GM12878 (cell line): ENCODE data around the gene LDLRAD3. TPM values are rescaled to one million over a fixed set of nuclear protein-coding genes. Genes with fewer than 3 reads are reported as not detected.

Source experiments
- ATAC-seq: fragments of 200-7000 bp; cut with Tn5 transposase; 3 replicates; pipeline ENCODE4 v1.9.1; 2020; ENCODE audit warnings: mild to moderate bottlenecking, moderate library complexity
- BruUV-seq: library from RNA; stranded (reverse); fragments of 400-500 nt; replicated peaks from 2 replicates; lab custom pipeline; 2021; lab: Mats Ljungman, UMichigan
- CTCF ChIA-PET: fragments of 300-600 bp; sonication (Branson Sonifier 250); formaldehyde crosslinking; extraction: SDS; loops from one replicate; lab custom pipeline; 2021; ENCODE audit warnings: inconsistent platforms; lab: Yijun Ruan, JAX
- POLR2A ChIA-PET: fragments of 350-600 bp; formaldehyde crosslinking; extraction: SDS; loops from one replicate; lab custom pipeline; 2021; ENCODE audit warnings: inconsistent platforms; lab: Charles Lee
- RAD21 ChIA-PET: fragments of 300-600 bp; sonication (Branson Sonifier 250); formaldehyde crosslinking; loops from one replicate; lab custom pipeline; 2023; ENCODE audit warnings: antibody characterized with exemption; ENCODE audit not compliant: unreplicated experiment; lab: Charles Lee
- SMC1A ChIA-PET: fragments of 300-600 bp; sonication (Branson Sonifier 250); formaldehyde crosslinking; loops from one replicate; lab custom pipeline; 2023; ENCODE audit not compliant: unreplicated experiment, uncharacterized antibody; lab: Charles Lee
- DNase-seq: peaks from one replicate; pipeline ENCODE4 v3.0.0-alpha.2; 2011; ENCODE audit warnings: low read depth, low spot score
- FAIRE-seq: peaks from 3 replicates; lab custom pipeline; 2011; peaks lifted over from hg19 to GRCh38; lab: Jason Lieb, UNC
- H2AFZ ChIP-seq: 2 replicates; pipeline ENCODE4 v1.6.0; 2011; ENCODE audit warnings: low read depth, low read length, control low read depth; ENCODE audit not compliant: control insufficient read depth
- H3K27ac ChIP-seq: 2 replicates; pipeline ENCODE4 v1.5.1; 2011; ENCODE audit warnings: control low read depth; ENCODE audit not compliant: control insufficient read depth, insufficient read depth
- H3K27me3 ChIP-seq, 2 experiments: replicated peaks in 1 of 2; 2 replicates each; pipeline versions ENCODE4 v1.6.0 to v1.6.1; 2011; ENCODE audit warnings: low read length in 1 of 2; ENCODE audit not compliant: control insufficient read depth in 2 of 2, insufficient read depth in 2 of 2
- H3K36me3 ChIP-seq, 2 experiments: 2 replicates each; pipeline ENCODE4 v1.5.1; 2011; ENCODE audit warnings: low read length in 1 of 2; ENCODE audit not compliant: control insufficient read depth in 2 of 2, insufficient read depth in 2 of 2
- H3K4me1 ChIP-seq: 2 replicates; pipeline ENCODE4 v1.6.1; 2011; ENCODE audit warnings: mild to moderate bottlenecking, low read length, moderate library complexity, mixed read lengths; ENCODE audit not compliant: control insufficient read depth, insufficient read depth
- H3K4me2 ChIP-seq: 2 replicates; pipeline ENCODE4 v1.6.0; 2011; ENCODE audit warnings: control low read depth; ENCODE audit not compliant: control insufficient read depth, insufficient read depth
- H3K4me3 ChIP-seq: fragments of 200-600 bp; sonication (generic); 2 replicates; pipeline ENCODE4 v1.5.1; 2016
- H3K79me2 ChIP-seq: 2 replicates; pipeline ENCODE4 v1.6.0; 2011; ENCODE audit warnings: low read length; ENCODE audit not compliant: control insufficient read depth, insufficient read depth
- H3K9ac ChIP-seq: 2 replicates; pipeline ENCODE4 v1.8.0; 2011; ENCODE audit warnings: low read length, control low read depth, mixed read lengths; ENCODE audit not compliant: control insufficient read depth, insufficient read depth
- H3K9me3 ChIP-seq: replicated peaks from 3 replicates; pipeline ENCODE4 v1.5.1; 2011; ENCODE audit warnings: mild to moderate bottlenecking, low read length; ENCODE audit not compliant: control insufficient read depth, insufficient read depth
- H4K20me1 ChIP-seq: 2 replicates; pipeline ENCODE4 v1.6.0; 2011; ENCODE audit not compliant: control insufficient read depth, insufficient read depth
- CBFB ChIP-seq: IDR thresholded peaks from 2 replicates; pipeline ENCODE4 v1.6.1; 2016; ENCODE audit warnings: antibody characterized with exemption, low read depth
- CBX3 ChIP-seq: fragments of 200-600 bp; sonication (generic); IDR thresholded peaks from 2 replicates; pipeline ENCODE4 v1.6.1; 2016; ENCODE audit warnings: low read depth, borderline replicate concordance
- CEBPB ChIP-seq, 2 experiments: fragments of 150-350 bp in 1 of 2; IDR thresholded peaks; 2 replicates each; pipeline ENCODE4 v1.6.1; 2012 to 2014; ENCODE audit warnings: low read depth in 2 of 2, low read length in 2 of 2, borderline replicate concordance in 1 of 2, inconsistent platforms in 1 of 2
- CHD4 ChIP-seq: fragments of 200-600 bp; sonication (generic); IDR thresholded peaks from 2 replicates; pipeline ENCODE4 v1.6.1; 2016; ENCODE audit warnings: mild to moderate bottlenecking
- EZH2 ChIP-seq: IDR thresholded peaks from 2 replicates; pipeline ENCODE4 v1.6.1; 2012; ENCODE audit warnings: low read depth, mild to moderate bottlenecking, control low read depth, inconsistent platforms, low read length, borderline replicate concordance; ENCODE audit not compliant: control insufficient read depth
- MXI1 ChIP-seq: fragments of 150-350 bp; IDR thresholded peaks from 2 replicates; pipeline ENCODE4 v1.6.1; 2011; ENCODE audit warnings: low read depth, mild to moderate bottlenecking, inconsistent platforms, low read length, improper control_type of control experiment
- NFXL1 ChIP-seq: fragments of 450-650 bp; IDR thresholded peaks from 2 replicates; pipeline ENCODE4 v1.6.1; 2017; ENCODE audit warnings: antibody characterized with exemption, mild to moderate bottlenecking, borderline replicate concordance
- PML ChIP-seq: IDR thresholded peaks from 2 replicates; pipeline ENCODE4 v1.6.1; 2012; ENCODE audit warnings: low read length, inconsistent platforms
- POLR2AphosphoS2 ChIP-seq: IDR thresholded peaks from 2 replicates; pipeline ENCODE4 v1.6.1; 2011; ENCODE audit warnings: low read depth, mild to moderate bottlenecking, low read length, improper control_type of control experiment, moderate library complexity
- SP1 ChIP-seq: IDR thresholded peaks from one replicate; pipeline ENCODE4 v1.6.1; 2011; ENCODE audit warnings: low read depth, low read length
- STAT3 ChIP-seq: IDR thresholded peaks from 2 replicates; pipeline ENCODE4 v1.6.1; 2011; ENCODE audit warnings: low read depth, low read length, improper control_type of control experiment
- SUPT20H ChIP-seq: IDR thresholded peaks from 2 replicates; pipeline ENCODE4 v1.6.1; 2011; ENCODE audit warnings: low read depth, mild to moderate bottlenecking, low read length, moderate library complexity, borderline replicate concordance; ENCODE audit not compliant: control insufficient read depth
- YY1 ChIP-seq: IDR thresholded peaks from 2 replicates; pipeline ENCODE4 v1.6.1; 2011; ENCODE audit warnings: low read depth, mild to moderate bottlenecking, low read length
- ZNF274 ChIP-seq: IDR thresholded peaks from one replicate; pipeline ENCODE4 v1.8.0; 2011; ENCODE audit not compliant: insufficient read length, insufficient read depth
- WGBS: methylation state at CpG from one replicate; pipeline ENCODE4 v1.1.6; 2016; ENCODE audit warnings: low lambda C conversion rate; ENCODE audit not compliant: insufficient replicate concordance, insufficient coverage; ENCODE audit errors: missing lambda C conversion rate; 5-methylcytosine and 5-hydroxymethylcytosine counted together
- in situ Hi-C: fragments of 300-500 bp; cut with MboI; formaldehyde crosslinking; loops from 9 replicates; pipeline ENCODE4 v1.14.3; 2018; ENCODE audit warnings: mixed read lengths
- intact Hi-C: fragments of 100-400 bp; cut with micrococcal nuclease; formaldehyde crosslinking; loops from one replicate; pipeline ENCODE4 v1.14.2; 2022; ENCODE audit not compliant: unreplicated experiment
- polyA plus RNA-seq, 11 experiments: library from polyadenylated mRNA; depleted of rRNA in 4 of 11; unstranded in 6 of 11; stranded (reverse) in 5 of 11; fragments of >200 nt; fragmentation: Nextera tagmentation in 4 of 11; fragmentation: Illumina TruSeq in 1 of 11; extraction: Ambion mirVana in 4 of 11; extraction: Trizol in 1 of 11; gene quantifications; 1 replicate in 1 of 11; 2 replicates in 10 of 11; pipeline versions ENCODE4 v1.2.1 to v1.2.3, GENCODE V29; 2011 to 2016; ENCODE audit warnings: inconsistent platforms in 2 of 11, missing spikeins in 2 of 11, low read depth in 1 of 11
- total RNA-seq, 4 experiments: library from RNA; depleted of rRNA in 3 of 4; stranded (reverse); fragments of >200 nt in 3 of 4; fragmentation: Illumina TruSeq in 1 of 4; extraction: Trizol in 1 of 4; gene quantifications; 2 replicates each; pipeline versions ENCODE4 v1.2.1 to v1.2.3, GENCODE V29; 2013 to 2021
- TF ChIP-seq, protein P1 (sequence below): fragments of 450-650 bp; IDR thresholded peaks from 2 replicates; pipeline ENCODE4 v1.6.1; 2016; ENCODE audit warnings: mild to moderate bottlenecking, moderate library complexity, borderline replicate concordance
- TF ChIP-seq, protein P2 (sequence below): fragments of 450-650 bp; IDR thresholded peaks from 2 replicates; pipeline ENCODE4 v1.6.1; 2017; ENCODE audit warnings: mild to moderate bottlenecking, low read depth, inconsistent platforms; ENCODE audit not compliant: poor library complexity, severe bottlenecking
- TF ChIP-seq, protein P3 (sequence below): IDR thresholded peaks from 2 replicates; pipeline ENCODE4 v1.6.1; 2011; ENCODE audit warnings: borderline replicate concordance, low read depth, mild to moderate bottlenecking, moderate library complexity, low read length; ENCODE audit not compliant: insufficient read depth, poor library complexity, severe bottlenecking

LDLRAD3 gene
- total and polyA plus RNA-seq, 10 of the 15 experiments (the other 5 are each of a cell fraction or from before 2014, with no cell fraction given): 2.5 to 17.2 (median 10.7) TPM

DNA sequence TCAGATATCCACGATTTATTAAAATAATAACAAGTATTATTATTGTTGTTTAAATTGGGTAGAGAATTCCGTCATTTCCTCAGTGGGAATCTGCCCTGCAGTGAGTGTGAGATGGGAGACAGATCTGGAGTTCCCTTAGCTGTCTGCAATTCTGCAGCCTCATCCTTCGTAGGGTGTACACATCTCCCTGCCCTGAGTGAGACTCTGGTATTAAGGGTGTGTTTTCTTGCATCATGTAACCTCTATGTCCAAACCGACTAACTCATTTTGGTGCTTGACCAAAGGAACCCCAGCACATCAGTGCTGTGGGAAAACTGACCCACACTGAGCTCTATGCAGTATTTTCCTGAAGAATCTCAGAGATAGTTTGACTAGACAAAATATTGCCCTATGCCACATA lies 157.6 kb downstream of the LDLRAD3 start:
- no peak overlapping the region for H3K27ac ChIP-seq
- H3K4me3 ChIP-seq: no peak overlapping the region
- SMC1A ChIA-PET: no interaction called here
- DNase-seq: no peak
- CTCF ChIA-PET: interaction anchor here (1.2 kb wide), 1 partner anchor 280 kb away, joined by 3 read pairs; no protein-coding TSS in a partner anchor
- H3K36me3 ChIP-seq: no peaks in the 10 kb centered on the region
- H3K27me3 ChIP-seq: 0 out of 4 replicates have a peak, but pooled peaks cover 0 to 2% of the 10 kb centered on the region in 2 experiments
- no peak overlapping the region for H2AFZ ChIP-seq
- H3K9ac ChIP-seq: no peak overlapping the region
- H3K79me2 ChIP-seq: no peaks in the 10 kb centered on the region
- no peaks in the 10 kb centered on the region for H3K4me1 ChIP-seq
- BruUV-seq: no TSS peak
- no peak for TF ChIP-seq YY1
- no peak for TF ChIP-seq CEBPB (IDR thresholded peaks at IDR 0.05; ENCODE audit: borderline replicate concordance in 1 of 2, low read depth in 2 of 2, low read length in 2 of 2)
- TF ChIP-seq CHD4: no peak
- no peak for TF ChIP-seq PML
- no peak for TF ChIP-seq MXI1
- TF ChIP-seq, protein P1, sequence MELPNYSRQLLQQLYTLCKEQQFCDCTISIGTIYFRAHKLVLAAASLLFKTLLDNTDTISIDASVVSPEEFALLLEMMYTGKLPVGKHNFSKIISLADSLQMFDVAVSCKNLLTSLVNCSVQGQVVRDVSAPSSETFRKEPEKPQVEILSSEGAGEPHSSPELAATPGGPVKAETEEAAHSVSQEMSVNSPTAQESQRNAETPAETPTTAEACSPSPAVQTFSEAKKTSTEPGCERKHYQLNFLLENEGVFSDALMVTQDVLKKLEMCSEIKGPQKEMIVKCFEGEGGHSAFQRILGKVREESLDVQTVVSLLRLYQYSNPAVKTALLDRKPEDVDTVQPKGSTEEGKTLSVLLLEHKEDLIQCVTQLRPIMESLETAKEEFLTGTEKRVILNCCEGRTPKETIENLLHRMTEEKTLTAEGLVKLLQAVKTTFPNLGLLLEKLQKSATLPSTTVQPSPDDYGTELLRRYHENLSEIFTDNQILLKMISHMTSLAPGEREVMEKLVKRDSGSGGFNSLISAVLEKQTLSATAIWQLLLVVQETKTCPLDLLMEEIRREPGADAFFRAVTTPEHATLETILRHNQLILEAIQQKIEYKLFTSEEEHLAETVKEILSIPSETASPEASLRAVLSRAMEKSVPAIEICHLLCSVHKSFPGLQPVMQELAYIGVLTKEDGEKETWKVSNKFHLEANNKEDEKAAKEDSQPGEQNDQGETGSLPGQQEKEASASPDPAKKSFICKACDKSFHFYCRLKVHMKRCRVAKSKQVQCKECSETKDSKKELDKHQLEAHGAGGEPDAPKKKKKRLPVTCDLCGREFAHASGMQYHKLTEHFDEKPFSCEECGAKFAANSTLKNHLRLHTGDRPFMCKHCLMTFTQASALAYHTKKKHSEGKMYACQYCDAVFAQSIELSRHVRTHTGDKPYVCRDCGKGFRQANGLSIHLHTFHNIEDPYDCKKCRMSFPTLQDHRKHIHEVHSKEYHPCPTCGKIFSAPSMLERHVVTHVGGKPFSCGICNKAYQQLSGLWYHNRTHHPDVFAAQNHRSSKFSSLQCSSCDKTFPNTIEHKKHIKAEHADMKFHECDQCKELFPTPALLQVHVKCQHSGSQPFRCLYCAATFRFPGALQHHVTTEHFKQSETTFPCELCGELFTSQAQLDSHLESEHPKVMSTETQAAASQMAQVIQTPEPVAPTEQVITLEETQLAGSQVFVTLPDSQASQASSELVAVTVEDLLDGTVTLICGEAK: no peak
- TF ChIP-seq POLR2AphosphoS2: no peak
- no peak for TF ChIP-seq ZNF274
- no peak for TF ChIP-seq NFXL1
- TF ChIP-seq, protein P2, sequence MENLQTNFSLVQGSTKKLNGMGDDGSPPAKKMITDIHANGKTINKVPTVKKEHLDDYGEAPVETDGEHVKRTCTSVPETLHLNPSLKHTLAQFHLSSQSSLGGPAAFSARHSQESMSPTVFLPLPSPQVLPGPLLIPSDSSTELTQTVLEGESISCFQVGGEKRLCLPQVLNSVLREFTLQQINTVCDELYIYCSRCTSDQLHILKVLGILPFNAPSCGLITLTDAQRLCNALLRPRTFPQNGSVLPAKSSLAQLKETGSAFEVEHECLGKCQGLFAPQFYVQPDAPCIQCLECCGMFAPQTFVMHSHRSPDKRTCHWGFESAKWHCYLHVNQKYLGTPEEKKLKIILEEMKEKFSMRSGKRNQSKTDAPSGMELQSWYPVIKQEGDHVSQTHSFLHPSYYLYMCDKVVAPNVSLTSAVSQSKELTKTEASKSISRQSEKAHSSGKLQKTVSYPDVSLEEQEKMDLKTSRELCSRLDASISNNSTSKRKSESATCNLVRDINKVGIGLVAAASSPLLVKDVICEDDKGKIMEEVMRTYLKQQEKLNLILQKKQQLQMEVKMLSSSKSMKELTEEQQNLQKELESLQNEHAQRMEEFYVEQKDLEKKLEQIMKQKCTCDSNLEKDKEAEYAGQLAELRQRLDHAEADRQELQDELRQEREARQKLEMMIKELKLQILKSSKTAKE: no peak
- TF ChIP-seq SUPT20H: no peak
- TF ChIP-seq CBFB: no peak
- TF ChIP-seq, protein P3, sequence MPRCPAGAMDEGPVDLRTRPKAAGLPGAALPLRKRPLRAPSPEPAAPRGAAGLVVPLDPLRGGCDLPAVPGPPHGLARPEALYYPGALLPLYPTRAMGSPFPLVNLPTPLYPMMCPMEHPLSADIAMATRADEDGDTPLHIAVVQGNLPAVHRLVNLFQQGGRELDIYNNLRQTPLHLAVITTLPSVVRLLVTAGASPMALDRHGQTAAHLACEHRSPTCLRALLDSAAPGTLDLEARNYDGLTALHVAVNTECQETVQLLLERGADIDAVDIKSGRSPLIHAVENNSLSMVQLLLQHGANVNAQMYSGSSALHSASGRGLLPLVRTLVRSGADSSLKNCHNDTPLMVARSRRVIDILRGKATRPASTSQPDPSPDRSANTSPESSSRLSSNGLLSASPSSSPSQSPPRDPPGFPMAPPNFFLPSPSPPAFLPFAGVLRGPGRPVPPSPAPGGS: no peak
- no peak for TF ChIP-seq SP1
- TF ChIP-seq EZH2: no peak
- no peak for TF ChIP-seq CBX3
- TF ChIP-seq STAT3: no peak
- ATAC-seq: no peak
- H4K20me1 ChIP-seq: no peaks in the 10 kb centered on the region
- RAD21 ChIA-PET: interaction anchor here (0.7 kb wide), 1 partner anchor 29 kb away, joined by 3 read pairs; no protein-coding TSS in a partner anchor
- POLR2A ChIA-PET: no interaction called here
- intact Hi-C loops (no loop called here), in situ Hi-C loops (no loop called here)
- H3K4me2 ChIP-seq: no peak overlapping the region
- H3K9me3 ChIP-seq: no peaks in the 10 kb centered on the region
- no peak for FAIRE-seq
- 3% methylated on average over 4 of the region's 4 CpGs for WGBS
